Measurements from ENCODE around the gene SLC10A3.

SLC10A3 gene

GRCh38 chrX:154443992-154444754 lies 46.3 kb downstream of the SLC10A3 start, which contains the start of gene FAM50A:
TSS of gene FAM50A (plus strand) at chrX:154444141. CDS start at chrX:154444236, 95 bp downstream.
- peak; percentile 55 for DNase-seq (ENCODE audit: low read depth)
- TF ChIP-seq CTCF (conservative IDR thresholded peaks at IDR 0.05; ENCODE audit: low read length), result no peak

GRCh38 chrX:154443479-154443910 lies 46.9 kb downstream of the SLC10A3 start:
- no peak for TF ChIP-seq CTCF (conservative IDR thresholded peaks at IDR 0.05; ENCODE audit: low read length)
- H3K4me3 ChIP-seq (ENCODE audit: low read length), result peak overlapping the region; percentile 47
- DNase-seq (ENCODE audit: low read depth), result no peak

More at GRCh38 chrX:154443992-154444754, 46.3 kb downstream of the SLC10A3 start, which contains the start of gene FAM50A:
- peak within 1 kb of the TSS; percentile 67 for H3K4me3 ChIP-seq (ENCODE audit: low read length)

GRCh38 chrX:154441984-154442707 lies 48.3 kb downstream of the SLC10A3 start:
- no peak overlapping the region for H3K4me3 ChIP-seq (ENCODE audit: low read length)
- TF ChIP-seq CTCF (conservative IDR thresholded peaks at IDR 0.05; ENCODE audit: low read length), result no peak
- no peak for DNase-seq (ENCODE audit: low read depth)

GRCh38 chrX:154441564-154441963 lies 48.9 kb downstream of the SLC10A3 start:
- TF ChIP-seq CTCF (conservative IDR thresholded peaks at IDR 0.05; ENCODE audit: low read length), result no peak
- no peak for DNase-seq (ENCODE audit: low read depth)

GRCh38 chrX:154440623-154441357 lies 49.6 kb downstream of the SLC10A3 start:
- no peak for TF ChIP-seq CTCF (conservative IDR thresholded peaks at IDR 0.05; ENCODE audit: low read length)
- DNase-seq (ENCODE audit: low read depth), result no peak
- no peak overlapping the region for H3K4me3 ChIP-seq (ENCODE audit: low read length)

More at GRCh38 chrX:154441564-154441963, 48.9 kb downstream of the SLC10A3 start:
- no peak overlapping the region for H3K4me3 ChIP-seq (ENCODE audit: low read length)

GRCh38 chrX:154439841-154440240 lies 50.6 kb downstream of the SLC10A3 start:
- no peak for DNase-seq (ENCODE audit: low read depth)
- TF ChIP-seq CTCF (conservative IDR thresholded peaks at IDR 0.05; ENCODE audit: low read length), result no peak
- H3K4me3 ChIP-seq (ENCODE audit: low read length), result no peak overlapping the region
